Ovary (tissue), 9 donors: Measurements from ENCODE around the gene ANO10. TPM values are rescaled to one million over a fixed set of nuclear protein-coding genes. Genes with fewer than 3 reads are reported as not detected.
A peak's percentile ranks its signal among the peaks of the same experiment; 100 is the strongest.
"Not testable (repeated sequence)": the region's sequence is repeated elsewhere in the genome, so short reads cannot be mapped to it uniquely, and the experiment has no call there.

Source experiments
- DNase-seq, 5 donors: peaks; one replicate each; pipeline ENCODE4 v3.0.0-alpha.2; 2019 to 2020
- H3K27ac ChIP-seq, 2 donors: fragments of 200-600 bp; one replicate each; pipeline versions ENCODE4 v1.5.1 to v1.8.0; 2019 to 2022
- H3K27me3 ChIP-seq: fragments of 200-600 bp; one replicate; pipeline ENCODE4 v1.8.0; 2022
- H3K36me3 ChIP-seq: fragments of 200-600 bp; sonication (generic); one replicate; pipeline ENCODE4 v1.5.1; 2019
- H3K4me1 ChIP-seq: one replicate; pipeline ENCODE4 v1.8.1; 2013; ENCODE audit warnings: mild to moderate bottlenecking, moderate library complexity; ENCODE audit not compliant: insufficient read depth
- H3K4me3 ChIP-seq: fragments of 200-600 bp; sonication (generic); one replicate; pipeline ENCODE4 v1.5.1; 2017
- H3K9me3 ChIP-seq, 2 donors: fragments of 200-600 bp in 1 of 2; sonication (generic) in 1 of 2; one replicate each; pipeline versions ENCODE4 v1.5.1 to v1.8.1; 2013 to 2019; ENCODE audit warnings: mild to moderate bottlenecking in 1 of 2, moderate library complexity in 1 of 2
- EP300 ChIP-seq: sonication (generic); formaldehyde crosslinking; IDR thresholded peaks from one replicate; pipeline ENCODE4 v1.6.1; 2017; ENCODE audit warnings: antibody characterized with exemption
- POLR2A ChIP-seq: fragments of 450-650 bp; IDR thresholded peaks from one replicate; pipeline ENCODE4 v1.6.1; 2017; ENCODE audit warnings: antibody characterized with exemption, mild to moderate bottlenecking, moderate library complexity
- WGBS, 3 donors: extraction: QIAGEN DNeasy Blood & Tissue Kit in 1 of 3; methylation state at CpG; one replicate each; pipeline versions ENCODE4 v1.1.5 to v1.1.7; 2013 to 2017; 5-methylcytosine and 5-hydroxymethylcytosine counted together
- intact Hi-C, 4 donors: fragments of 100-400 bp; cut with DNase I; formaldehyde crosslinking; loops; one replicate each; pipeline versions ENCODE4 v1.11.0 to v1.15.1; 2022 to 2023
- polyA plus RNA-seq, 2 donors: library from polyadenylated mRNA; stranded (reverse); fragments of 200-250 nt in 1 of 2; fragments of 350-450 nt in 1 of 2; fragmentation: Illumina TruSeq in 1 of 2; extraction: RNeasy Lipid Tissue Mini Kit (QIAGEN cat#74804) in 1 of 2; gene quantifications; one replicate each; pipeline ENCODE4 v1.2.3, GENCODE V29; 2013 to 2014
- total RNA-seq, 7 donors: library from RNA; depleted of rRNA in 2 of 7; stranded (reverse); fragments of >200 nt in 2 of 7; fragmentation: NEBNext Ultra II Directional in 3 of 7; extraction: Animal tissue kit (Norgen Biotek cat#: 25700) in 3 of 7; gene quantifications; one replicate each; pipeline versions ENCODE4 v1.1.0 to v1.2.4, GENCODE V29; 2016 to 2023
- TF ChIP-seq, protein P1 (sequence below), 3 donors: fragments of 450-650 bp in 2 of 3; fragments of 200-600 bp in 1 of 3; IDR thresholded peaks; one replicate each; pipeline versions ENCODE4 v1.5.1 to v1.8.0; 2016 to 2022; ENCODE audit warnings: antibody characterized with exemption in 3 of 3, mild to moderate bottlenecking in 1 of 3
- donor health status: DM: no; HTN: no; CAD: no; lungs with moderate emphysema.
- donor health status: DM: no; HTN: no; CAD: no.
- donor health status: Bipolar disorder and iron deficiency.
- donor health status: DM: yes; HTN: yes; CAD: no.
- donor health status: DM: no; HTN: no; CAD: no.
- donor health status: DM: yes; HTN: yes; CAD: no.

ANO10 gene
- total and polyA plus RNA-seq, 9 donors, result 12.2 to 58.7 (median 21.7) TPM

GRCh38 chr3:43549626-43550290 lies 72.1 kb downstream of the ANO10 start:
- H3K4me1 ChIP-seq, result no peaks in the 10 kb centered on the region
- no peaks in the 10 kb centered on the region for H3K27me3 ChIP-seq
- H3K4me3 ChIP-seq, result no peak overlapping the region
- no peaks in the 10 kb centered on the region for H3K9me3 ChIP-seq
- no peak for DNase-seq
- TF ChIP-seq POLR2A, result no peak
- TF ChIP-seq, protein P1, sequence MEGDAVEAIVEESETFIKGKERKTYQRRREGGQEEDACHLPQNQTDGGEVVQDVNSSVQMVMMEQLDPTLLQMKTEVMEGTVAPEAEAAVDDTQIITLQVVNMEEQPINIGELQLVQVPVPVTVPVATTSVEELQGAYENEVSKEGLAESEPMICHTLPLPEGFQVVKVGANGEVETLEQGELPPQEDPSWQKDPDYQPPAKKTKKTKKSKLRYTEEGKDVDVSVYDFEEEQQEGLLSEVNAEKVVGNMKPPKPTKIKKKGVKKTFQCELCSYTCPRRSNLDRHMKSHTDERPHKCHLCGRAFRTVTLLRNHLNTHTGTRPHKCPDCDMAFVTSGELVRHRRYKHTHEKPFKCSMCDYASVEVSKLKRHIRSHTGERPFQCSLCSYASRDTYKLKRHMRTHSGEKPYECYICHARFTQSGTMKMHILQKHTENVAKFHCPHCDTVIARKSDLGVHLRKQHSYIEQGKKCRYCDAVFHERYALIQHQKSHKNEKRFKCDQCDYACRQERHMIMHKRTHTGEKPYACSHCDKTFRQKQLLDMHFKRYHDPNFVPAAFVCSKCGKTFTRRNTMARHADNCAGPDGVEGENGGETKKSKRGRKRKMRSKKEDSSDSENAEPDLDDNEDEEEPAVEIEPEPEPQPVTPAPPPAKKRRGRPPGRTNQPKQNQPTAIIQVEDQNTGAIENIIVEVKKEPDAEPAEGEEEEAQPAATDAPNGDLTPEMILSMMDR (IDR thresholded peaks at IDR 0.05), result no peak
- no peak for TF ChIP-seq EP300
- WGBS, 3 donors, result 94 to 100% (median 95%) methylated on average over 4 of the region's 4 CpGs
- intact Hi-C loops, result loop anchor here in 2 of 4 donors (10.0 kb wide), 1 partner anchor 645 kb away; no protein-coding TSS in a partner anchor
- H3K36me3 ChIP-seq, result no peaks in the 10 kb centered on the region
- no peak overlapping the region for H3K27ac ChIP-seq

DNA sequence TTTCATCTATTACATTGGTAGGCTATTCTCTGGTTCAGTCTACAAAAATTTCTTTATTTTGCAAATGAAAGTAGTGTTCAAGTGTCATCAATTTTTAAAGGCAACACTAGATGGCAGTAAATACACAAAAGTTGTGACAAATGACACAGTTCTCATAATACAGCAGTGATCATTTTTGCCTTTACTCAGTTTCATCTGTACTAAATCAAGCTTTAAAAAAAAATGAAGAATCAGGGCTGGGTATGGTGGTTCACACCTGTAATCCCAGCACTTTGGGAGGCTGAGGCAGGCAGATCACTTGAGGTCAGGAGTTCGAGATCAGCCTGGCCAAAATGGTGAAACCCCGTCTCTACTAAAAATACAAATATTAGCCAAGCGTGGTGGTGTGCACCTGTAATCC lies 77.5 kb downstream of the ANO10 start:
- 95 to 97% (median 97%) methylated on average over 3 of the region's 3 CpGs for WGBS, 3 donors
- not testable (repeated sequence) for H3K27ac ChIP-seq, DNase-seq, H3K4me1 ChIP-seq, H3K27me3 ChIP-seq, H3K9me3 ChIP-seq, H3K36me3 ChIP-seq, H3K4me3 ChIP-seq
- TF ChIP-seq, protein P1 (IDR thresholded peaks at IDR 0.05), result peak in 1 of 3 donors; percentile 35
- intact Hi-C loops, result loop anchor here in 3 of 4 donors (5.0 to 10.0 kb wide), 2 partner anchors 651 to 658 kb away; no protein-coding TSS in a partner anchor

DNA sequence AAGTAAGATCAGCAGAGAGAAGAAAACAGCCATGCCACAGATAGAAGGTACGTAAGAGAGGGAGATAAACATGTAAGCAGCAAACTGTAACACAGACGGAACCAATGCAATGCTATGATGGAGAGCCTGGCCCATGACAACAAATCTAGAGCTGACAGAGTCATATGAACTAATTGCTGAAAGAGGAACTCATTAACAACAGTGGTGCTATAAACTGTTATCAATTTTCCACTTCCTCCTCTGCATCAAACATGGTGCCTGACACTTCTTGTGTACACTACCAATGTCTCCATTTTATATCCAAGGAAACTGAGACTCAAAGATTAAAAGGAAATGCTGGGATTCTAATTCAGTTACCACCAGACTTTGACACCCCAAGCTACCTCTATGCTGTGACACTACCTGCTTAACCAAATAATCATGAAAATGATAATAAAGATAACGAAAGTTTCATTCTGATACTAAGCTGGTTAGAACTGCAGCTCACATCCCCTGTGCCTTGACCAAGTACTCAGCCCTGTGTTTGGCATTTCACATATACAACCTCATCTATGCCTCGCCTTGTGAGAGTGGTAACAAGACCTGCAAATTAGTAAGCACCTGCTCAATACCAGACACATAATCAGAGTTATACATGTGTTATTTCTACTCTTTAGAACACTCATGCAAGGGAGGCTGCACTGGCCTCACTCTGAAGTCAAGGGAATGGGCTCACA lies 79.3 kb downstream of the ANO10 start:
- no peaks in the 10 kb centered on the region for H3K36me3 ChIP-seq
- no peak overlapping the region for H3K4me3 ChIP-seq
- no peak overlapping the region for H3K27ac ChIP-seq
- no peaks in the 10 kb centered on the region for H3K9me3 ChIP-seq
- H3K27me3 ChIP-seq, result no peaks in the 10 kb centered on the region
- 90 to 95% (median 91%) methylated on average over 4 of the region's 4 CpGs for WGBS, 3 donors
- DNase-seq, result no peak
- intact Hi-C loops, result loop anchor here in 3 of 4 donors (5.0 to 10.0 kb wide), 2 partner anchors 652 to 660 kb away; no protein-coding TSS in a partner anchor
- H3K4me1 ChIP-seq, result no peaks in the 10 kb centered on the region
- no peak for TF ChIP-seq POLR2A
- TF ChIP-seq, protein P1 (IDR thresholded peaks at IDR 0.05), result no peak
- TF ChIP-seq EP300, result no peak

DNA sequence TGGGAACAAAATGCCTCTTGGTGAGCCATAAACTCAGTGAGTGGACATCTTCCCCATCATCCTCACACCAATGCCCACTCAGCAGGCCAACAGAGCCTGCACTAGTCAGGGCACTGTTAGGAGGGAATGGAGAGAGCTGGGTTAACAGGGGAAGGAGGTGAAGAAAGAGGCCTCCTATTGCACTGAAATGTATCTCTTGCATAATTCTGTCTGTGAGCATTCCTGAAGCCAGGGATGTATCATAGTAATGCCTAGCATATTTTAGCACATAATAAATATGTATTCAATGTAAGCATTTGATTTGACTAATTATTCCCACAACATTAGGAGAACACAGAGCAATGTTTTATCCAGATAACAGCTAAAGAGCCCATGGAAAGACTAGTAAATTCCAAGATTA lies 81.2 kb downstream of the ANO10 start:
- Histone ChIP-seq H3K27ac (no peak overlapping the region), H3K4me3 (no peak overlapping the region), H3K36me3 (no peaks in the 10 kb centered on the region), H3K4me1 (no peaks in the 10 kb centered on the region), H3K9me3 (no peaks in the 10 kb centered on the region), H3K27me3 (no peaks in the 10 kb centered on the region)
- TF ChIP-seq POLR2A, result no peak
- TF ChIP-seq, protein P1 (IDR thresholded peaks at IDR 0.05), result no peak
- no peak for TF ChIP-seq EP300
- no peak for DNase-seq
- intact Hi-C loops, result loop anchor here in 3 of 4 donors (5.0 to 10.0 kb wide), 2 partner anchors 654 to 662 kb away; no protein-coding TSS in a partner anchor
